Activated T-cell treated with anti-CD3 and anti-CD28 coated beads for 4 hours (primary cell): ENCODE results near the gene CCM2.
"Not testable (repeated sequence)": the region's sequence is repeated elsewhere in the genome, so short reads cannot be mapped to it uniquely, and the experiment has no call there.

Experiments
- DNase-seq: peaks from one replicate; pipeline ENCODE4 v3.0.0-alpha.2; 2020

The CCM2 gene

DNA sequence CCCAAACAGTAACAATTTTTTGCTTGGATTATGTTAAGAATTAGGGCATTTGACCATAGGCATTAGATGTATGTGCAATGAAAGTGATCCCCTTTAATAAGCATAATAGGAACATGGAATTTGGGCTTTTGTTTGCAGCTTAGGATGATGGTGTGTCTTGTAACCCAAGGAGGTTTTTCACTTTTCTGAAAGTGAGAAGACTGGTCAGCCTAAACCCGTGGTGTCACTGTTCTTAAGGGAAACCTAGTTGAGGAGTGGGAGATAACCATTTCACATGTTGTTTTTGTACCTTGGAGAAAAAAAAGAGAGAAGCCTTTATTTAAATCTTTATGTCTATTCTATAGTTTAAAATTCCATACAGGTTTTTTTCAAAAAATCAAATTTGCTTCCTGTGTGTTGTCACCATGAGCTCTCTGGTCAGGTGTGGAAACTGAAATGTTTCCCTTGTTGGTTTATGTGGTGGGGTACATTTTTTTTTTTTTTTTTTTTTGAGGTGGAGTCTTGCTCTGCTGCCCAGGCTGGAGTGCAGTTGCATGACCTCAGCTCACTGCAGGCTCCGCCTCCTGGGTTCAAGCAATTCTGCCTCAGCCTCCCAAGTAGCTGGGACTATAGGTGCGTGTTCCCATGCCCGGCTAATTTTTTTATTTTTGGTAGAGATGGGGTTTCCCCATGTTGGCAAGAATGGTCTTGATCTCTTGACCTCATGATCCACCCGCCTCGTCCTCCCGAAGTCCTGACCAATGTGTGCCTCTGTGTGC is 7.7 kb downstream of the CCM2 start:
- DNase-seq: no peak

GRCh38 chr7:45013465-45013967 is 13.5 kb downstream of the CCM2 start:
- DNase-seq: no peak

DNA sequence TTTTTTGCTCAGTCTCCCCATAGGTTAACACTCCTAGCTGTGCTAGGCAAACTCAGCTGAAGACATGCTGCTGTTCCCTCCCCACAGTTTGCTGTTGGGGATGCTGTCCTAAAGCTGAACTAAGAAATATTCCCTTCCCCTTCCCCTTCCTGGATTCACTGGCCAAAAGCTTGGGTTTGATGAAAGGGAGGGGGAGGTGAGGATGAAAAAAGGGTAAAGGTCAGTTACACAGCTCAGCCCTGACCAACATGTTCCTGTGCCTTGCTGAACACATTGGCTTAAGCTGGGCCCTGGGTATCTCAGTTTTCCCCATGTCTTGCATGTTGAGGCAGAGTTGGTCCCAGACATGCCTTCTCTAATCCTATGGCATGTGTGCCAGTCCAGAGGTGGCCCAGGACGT is 15.3 kb downstream of the CCM2 start:
- DNase-seq: no peak

GRCh38 chr7:45017253-45017652 is 17.3 kb downstream of the CCM2 start:
- DNase-seq: no peak

- no peak for DNase-seq
Measured at GRCh38 chr7:45020915-45021314, 20.9 kb downstream of the CCM2 start.

- no peak for DNase-seq
Measured at GRCh38 chr7:45021604-45022296, 21.7 kb downstream of the CCM2 start.

GRCh38 chr7:45024126-45024744 is 24.2 kb downstream of the CCM2 start:
- no peak for DNase-seq

DNA sequence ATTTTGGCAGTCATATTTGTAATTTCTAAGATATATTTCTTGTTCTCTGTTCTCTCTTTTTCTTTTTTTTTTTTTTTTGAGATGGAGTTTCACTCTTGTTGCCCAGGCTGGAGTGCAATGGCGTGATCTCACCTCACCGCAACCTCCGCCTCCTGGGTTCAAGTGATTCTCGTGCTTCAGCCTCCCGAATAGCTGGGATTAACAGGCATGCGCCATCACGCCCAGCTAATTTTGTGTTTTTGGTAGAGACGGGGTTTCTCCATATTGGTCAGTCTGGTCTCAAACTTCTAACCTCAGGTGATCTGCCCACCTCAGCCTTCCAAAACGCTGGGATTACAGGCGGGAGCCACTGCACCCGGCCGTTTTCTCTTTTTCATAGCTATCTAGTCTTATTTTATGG is 25.5 kb downstream of the CCM2 start:
- DNase-seq: not testable (repeated sequence)

GRCh38 chr7:45026013-45026412 is 26.0 kb downstream of the CCM2 start:
- no peak for DNase-seq

DNA sequence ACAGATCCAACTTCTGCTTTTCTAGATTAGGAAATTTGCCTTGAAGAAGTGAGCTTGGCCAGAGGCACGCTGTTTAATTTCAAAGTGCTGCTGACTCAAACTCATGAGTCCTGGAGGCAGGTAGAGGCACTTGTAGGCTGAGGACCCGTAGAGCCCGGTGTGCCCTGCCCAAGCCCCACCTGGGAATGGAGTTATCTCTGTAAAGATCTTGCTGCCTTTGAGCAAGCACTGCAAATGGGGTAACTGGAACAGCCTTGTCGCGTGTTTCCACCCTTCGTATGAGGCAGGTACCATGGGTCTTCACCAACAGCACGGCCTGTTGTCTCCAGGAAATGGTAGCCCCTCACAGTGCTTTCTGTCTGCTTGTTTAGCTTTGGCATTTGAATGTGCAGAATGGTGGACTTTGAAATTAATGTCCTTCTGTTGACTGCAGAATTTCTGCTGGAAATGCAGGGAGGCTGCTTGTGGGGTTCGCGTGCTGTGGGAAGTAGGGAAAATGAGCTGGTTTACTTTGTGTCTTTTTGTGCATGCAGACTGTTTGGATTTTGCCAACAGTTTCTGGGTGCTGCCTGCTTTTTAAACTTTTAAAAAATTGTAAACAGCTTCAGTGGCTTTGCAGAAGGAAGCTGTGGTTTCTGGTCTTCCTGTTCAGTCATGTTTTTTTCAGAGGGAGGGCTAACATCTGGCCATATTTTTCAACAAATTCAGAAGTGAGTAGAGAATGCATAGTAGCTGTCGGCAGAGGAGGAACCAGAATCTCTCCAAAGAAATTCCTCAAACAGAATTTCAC is 27.2 kb downstream of the CCM2 start:
- DNase-seq: no peak

- no peak for DNase-seq
Measured at GRCh38 chr7:45027774-45028114, 27.7 kb downstream of the CCM2 start.

DNA sequence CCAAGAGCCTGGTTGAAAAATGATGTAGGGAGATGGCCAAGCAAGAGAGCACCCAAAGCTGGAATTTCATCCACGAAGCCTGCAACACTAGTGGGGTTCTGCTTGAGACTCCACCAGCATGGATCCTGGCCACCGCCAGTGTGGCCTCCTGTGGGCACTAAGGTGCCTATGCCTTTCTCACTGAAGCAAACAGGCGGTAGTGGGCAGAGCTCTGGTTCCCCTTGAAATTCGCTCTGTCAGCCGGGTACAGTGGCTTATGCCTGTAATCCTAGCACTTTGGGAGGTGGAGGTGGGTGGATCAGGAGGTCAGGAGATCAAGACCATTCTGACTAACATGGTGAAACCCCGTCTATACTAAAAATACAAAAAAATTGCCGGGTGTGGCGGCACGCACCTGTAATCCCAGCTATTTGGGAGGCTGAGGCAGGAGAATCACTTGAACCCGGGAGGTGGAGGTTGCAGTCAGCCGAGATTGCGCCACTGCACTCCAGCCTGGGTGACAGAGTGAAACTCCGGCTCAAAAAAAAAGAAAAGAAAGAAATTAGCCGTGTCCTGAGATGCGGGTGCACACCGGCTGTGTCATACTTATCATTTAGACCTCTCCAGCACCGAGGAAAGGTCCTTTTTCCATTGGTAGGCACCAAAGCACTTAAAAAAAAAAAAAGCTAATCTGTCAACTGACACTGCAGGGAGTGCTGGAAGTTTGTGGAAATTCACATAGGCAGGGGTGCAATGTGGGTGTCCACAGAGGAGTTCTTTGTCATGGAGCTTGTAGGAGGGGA is 28.3 kb downstream of the CCM2 start:
- no peak for DNase-seq

DNA sequence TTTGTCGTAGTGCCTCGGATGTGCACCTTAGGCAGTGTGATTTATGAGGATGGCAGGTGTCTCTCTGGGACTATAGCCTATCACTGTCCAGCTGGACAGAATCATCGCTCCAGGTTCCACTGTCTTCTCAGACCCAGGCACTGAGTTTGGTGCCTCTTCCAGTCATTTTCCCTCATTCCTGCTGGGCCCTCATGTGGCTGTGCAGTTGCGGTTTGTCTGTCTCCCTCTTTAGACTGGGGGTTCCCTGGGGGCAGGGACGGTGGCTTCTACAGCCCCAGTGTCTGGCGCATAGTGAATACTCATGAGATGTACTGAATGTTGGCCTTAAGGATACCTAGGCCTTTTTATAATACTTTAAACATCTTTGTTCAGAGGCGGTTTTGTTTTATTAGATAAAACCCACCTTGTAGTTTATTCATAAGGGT is 28.9 kb downstream of the CCM2 start:
- no peak for DNase-seq

GRCh38 chr7:45031829-45032228 is 31.8 kb downstream of the CCM2 start:
- no peak for DNase-seq

- DNase-seq: no peak
Measured at GRCh38 chr7:45032421-45032820, 32.4 kb downstream of the CCM2 start.

- DNase-seq: no peak
Measured at GRCh38 chr7:45033261-45033930, 33.4 kb downstream of the CCM2 start.

DNA sequence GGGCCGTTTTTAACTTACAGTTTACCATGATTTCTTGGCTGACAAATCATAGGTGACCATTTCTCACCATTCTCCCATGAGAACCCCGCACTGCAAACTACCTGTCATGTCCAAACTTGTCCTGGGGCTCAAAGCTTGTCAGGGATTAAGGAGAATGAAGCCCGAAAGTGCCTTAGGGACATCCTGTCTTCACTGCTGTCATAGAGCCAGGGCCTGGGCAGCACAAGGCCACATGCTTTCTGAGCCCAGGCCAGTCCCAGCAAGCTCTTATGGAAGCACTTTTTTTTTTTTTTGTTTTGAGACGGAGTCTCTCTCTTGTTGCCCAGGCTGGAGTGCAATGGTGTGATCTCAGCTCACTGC is 33.9 kb downstream of the CCM2 start:
- DNase-seq: no peak

- DNase-seq: not testable (repeated sequence)
Measured at GRCh38 chr7:45034710-45035109, 34.7 kb downstream of the CCM2 start.

DNA sequence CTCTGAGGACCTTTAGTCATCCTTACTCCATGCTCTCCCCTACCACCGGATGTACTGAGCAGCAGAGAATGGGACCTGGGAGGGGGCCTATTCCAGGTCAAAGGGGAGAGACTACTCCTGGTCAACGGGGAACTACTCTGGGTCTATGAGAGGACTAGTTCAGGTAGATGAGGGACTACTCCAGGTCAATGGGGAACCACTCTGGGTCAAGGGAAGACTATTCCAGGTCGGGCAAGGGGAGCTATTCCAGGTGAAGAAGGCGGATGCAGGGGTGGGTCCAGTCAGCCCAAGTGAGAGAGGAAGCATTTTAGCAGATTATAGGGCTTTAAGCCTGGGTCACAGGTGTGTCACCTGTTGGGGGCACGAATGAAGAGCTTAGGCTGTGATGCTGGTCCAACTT is 35.4 kb downstream of the CCM2 start:
- no peak for DNase-seq

- DNase-seq: no peak
Measured at GRCh38 chr7:45035893-45036292, 35.9 kb downstream of the CCM2 start.

- no peak for DNase-seq
Measured at GRCh38 chr7:45036317-45036716, 36.3 kb downstream of the CCM2 start.

DNA sequence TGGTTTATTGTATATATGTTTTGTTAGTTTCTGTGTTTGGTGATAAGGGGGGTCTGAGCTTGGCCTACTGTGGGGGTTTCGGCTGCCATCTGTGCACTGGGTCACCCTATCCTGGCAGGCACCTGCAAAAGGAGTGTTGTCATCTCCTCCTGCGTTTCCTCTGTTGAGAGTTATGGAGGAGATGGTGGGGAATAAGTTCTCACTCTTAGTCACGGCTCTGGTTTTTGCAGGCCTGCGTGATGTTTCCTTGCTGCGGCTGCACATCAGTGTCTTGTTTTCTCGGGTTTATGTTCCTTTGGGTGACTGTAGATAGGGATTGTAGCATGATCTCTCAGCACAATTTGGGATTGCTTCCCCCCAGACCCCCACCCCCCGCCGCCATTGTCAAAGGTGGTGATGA is 36.8 kb downstream of the CCM2 start:
- no peak for DNase-seq
